GM12874 (cell line): ENCODE results near the gene STX4.

ENCODE experiments used
- TF ChIP-seq, protein P1 (sequence below): IDR thresholded peaks from 2 replicates; pipeline ENCODE4 v1.5.1; 2011; ENCODE audit warnings: low read depth, mild to moderate bottlenecking, control low read depth, low read length, moderate library complexity; ENCODE audit not compliant: insufficient read depth

The STX4 gene

DNA sequence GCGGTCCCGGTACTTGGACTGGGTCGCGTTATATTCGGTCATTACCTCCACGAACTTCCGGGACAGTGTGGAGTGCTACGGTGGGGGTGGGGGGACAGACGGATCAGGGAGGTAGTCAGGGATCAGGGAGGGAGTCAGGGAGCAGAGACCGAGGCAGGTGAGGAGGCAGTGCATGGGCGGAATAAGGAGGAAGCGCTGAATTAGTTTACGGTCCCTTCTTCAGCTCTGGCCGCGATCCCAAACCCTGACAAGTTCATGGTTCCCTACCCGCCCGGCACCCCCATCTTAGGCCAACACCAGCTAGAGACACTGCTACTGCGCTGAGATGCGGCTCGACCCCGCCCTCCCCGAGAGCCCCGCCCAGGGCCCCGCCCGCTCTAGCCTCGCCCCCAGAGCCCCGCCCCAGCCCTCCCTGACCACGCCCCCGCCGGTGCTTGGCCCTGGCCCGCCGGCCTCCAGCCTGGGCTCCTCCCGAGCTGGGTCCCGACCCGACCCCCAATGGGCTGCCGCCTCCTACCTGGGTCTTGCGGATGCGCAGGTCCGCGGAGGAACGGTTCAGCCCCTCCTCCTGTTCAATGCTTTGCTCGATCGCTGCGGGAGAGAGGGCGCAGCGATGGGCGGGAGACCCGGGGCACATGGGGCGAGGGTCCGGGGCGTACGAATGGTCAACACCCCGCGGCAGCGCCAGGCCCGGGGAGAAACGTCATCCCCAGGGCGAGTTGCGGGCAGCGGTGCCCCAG, 36.2 kb upstream of the STX4 start:
- TF ChIP-seq, protein P1, sequence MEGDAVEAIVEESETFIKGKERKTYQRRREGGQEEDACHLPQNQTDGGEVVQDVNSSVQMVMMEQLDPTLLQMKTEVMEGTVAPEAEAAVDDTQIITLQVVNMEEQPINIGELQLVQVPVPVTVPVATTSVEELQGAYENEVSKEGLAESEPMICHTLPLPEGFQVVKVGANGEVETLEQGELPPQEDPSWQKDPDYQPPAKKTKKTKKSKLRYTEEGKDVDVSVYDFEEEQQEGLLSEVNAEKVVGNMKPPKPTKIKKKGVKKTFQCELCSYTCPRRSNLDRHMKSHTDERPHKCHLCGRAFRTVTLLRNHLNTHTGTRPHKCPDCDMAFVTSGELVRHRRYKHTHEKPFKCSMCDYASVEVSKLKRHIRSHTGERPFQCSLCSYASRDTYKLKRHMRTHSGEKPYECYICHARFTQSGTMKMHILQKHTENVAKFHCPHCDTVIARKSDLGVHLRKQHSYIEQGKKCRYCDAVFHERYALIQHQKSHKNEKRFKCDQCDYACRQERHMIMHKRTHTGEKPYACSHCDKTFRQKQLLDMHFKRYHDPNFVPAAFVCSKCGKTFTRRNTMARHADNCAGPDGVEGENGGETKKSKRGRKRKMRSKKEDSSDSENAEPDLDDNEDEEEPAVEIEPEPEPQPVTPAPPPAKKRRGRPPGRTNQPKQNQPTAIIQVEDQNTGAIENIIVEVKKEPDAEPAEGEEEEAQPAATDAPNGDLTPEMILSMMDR: no peak

DNA sequence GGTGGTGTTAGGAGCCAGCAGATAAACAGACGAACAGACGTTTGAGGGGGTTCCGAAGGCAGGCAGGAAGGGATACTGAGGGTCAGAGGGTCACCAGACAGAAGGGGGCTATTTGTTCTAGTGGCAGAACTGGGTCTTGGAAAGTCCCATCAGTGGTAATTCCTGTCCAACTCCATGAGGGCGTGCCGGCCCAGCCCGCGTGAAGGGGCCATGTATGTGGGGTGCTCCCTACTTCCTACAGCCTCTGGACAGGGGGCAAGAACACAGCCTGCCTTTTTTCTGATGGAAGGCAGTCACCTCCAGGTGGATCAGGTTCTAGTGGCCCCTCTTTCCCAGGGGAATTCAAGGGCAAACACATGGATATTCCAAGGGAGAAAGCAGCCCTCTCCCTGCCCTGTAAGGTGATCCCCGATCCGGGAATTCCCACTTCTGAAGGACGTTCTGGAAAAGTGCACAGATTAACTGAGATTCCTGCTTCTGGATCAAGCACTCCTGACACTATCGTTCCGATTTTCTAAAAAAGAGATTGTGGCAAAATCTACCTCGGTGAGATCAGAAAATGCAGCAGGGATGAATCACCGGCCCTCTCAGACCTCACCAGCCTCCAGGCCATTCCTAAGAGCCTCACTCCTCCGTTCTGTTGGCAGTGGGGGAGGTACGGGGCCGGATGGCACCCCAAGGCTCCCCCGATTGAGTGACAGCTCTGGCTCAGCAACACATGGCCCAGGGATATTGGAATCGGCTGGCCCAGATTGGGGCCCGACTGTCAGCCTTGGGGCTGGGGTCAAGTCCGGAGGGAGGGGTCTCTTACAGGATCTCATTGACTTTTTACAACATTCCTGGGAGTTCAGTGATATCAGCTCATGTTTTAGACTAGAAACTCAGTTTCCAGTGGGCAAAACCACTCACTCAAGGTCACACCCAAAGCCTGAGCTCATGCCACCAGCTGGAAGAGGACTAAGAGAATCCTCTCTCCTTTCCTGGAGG, 35.3 kb upstream of the STX4 start:
- TF ChIP-seq, protein P1: no peak

DNA sequence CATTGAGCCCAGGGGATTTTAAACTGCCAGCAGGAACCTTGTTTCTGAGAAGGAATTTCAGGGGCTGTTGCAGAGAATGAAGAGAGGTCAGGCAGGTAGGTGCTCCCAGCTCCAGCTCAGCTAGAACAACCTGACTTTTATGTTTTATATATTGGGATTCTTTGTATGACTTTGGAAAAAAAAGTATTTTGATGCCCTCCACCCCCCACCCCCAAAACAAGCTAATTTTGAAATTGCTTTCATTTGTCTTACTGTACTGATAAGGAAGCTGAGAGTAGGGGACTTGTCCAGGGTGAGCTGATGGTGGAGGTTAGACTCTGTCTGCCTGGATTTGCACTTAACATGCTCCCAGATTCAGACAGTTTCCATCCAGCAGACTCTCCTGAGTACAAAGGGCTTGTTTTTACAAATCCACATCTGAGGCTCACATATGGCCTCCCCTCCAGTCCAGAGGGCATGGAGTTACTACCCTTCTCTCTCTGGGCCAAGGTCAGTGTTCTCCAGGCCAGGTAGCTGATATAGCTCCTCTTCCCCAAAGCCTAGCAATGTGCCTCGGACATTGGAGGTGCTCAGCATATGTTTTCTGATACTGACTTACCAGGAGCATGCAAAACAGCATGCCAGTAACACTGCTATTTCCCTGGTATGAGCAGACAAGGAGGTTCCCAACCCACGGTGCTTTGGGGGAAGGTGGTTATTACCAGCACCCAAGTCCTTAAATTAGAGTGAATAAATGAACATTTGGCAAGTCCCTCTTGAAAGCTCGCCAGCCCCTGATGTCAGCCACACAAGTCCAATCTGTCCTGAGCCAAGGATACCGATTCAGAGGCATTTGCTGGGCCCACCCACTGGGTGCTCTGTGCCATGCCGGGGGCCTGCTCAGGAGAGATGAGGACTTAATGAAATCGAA, 34.3 kb upstream of the STX4 start:
- TF ChIP-seq, protein P1: no peak

DNA sequence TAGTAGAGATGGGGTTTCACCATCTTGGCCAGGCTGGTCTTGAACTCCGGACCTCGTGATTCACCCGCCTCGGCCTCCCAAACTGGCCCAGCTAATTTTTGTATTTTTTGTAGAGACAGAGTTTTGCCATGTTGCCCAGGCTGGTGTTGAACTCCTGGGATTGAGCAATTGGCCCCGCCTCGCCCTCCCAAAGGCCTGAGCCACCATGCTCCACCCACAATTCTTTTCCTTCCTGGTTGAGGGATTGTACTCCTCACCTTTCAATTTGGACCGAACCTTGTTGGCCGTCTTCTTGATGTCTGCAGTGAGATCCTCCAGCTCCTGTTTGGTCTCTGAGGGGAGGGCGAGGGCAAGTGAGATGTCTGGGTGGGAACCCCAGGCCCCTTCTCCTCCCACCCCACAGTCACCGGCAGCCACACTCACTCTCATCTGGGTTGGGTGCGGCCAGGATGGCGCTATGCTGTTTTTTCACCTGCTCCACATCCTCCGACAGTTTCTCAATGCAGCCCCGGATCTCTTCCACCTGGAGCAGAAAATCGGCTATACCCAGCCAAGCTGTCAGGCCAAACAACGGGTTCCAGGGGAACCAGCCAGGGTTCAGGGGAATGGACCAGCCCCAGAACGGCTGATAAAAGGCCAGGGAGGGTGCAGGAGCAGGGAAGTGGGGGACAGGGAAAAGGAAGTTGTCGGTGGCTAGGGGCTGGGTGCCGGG, 32.5 kb upstream of the STX4 start:
- TF ChIP-seq, protein P1: no peak

DNA sequence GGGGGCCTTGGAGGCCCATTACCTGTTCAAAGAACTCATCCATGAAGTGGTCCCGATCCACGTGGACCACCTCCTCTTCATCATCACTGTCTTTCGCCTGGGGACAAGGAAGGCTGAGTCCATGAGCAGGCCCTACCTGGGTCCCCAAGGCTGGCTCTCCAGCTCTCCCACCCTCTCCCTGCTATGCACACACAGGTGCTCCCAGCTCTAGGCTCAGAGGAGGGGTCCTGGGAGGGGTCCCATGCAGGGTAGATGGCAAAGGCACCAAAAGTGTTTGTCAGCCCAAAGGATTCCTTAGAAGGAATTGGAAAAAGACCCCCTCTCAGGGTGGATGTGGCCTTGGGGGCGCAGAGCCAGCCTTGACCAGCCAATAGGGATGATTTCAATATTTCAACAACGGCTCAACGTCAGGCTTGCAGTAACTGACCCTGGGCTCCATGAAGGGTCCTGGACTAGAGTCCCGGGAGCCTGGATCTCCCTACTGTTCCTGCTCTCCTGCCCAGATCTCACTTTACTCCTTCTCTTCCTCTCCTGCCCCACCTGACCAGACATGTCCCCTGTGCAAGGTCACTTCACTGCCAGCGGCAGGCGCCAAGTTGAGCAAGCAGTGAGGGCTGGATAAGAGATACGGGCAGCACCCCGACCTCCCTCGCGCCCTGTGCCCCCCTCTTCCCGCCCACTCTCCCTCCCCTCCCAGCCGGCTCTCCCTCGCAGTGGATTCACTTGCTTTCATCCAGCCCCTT, 31.7 kb upstream of the STX4 start:
- TF ChIP-seq, protein P1: no peak

DNA sequence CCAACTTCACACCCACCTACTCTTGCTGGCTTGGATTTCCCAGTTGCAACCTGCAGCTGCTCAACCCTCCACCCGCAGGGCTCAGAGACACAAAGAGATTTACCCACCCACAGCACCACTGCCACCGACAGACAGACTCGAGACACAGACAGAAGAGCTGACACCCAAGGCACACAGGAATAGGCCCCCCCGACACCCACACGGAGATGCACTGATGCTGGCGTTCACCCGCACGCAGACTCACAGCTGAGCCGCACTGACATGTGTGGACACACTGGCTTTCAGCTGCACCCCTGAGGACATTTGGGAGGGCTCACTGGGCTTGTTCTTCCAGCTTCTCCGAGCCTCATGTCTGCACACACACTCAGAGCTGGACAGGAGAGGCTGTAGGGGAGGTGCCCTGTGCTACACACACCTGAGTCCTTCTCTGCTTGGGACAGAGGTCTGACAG, 31.1 kb upstream of the STX4 start:
- TF ChIP-seq, protein P1: no peak
